GM19238 (cell line): ENCODE measurements around the gene CES2.
"Not testable (repeated sequence)": the region's sequence is repeated elsewhere in the genome, so short reads cannot be mapped to it uniquely, and the experiment has no call there.

Experiments
- DNase-seq: peaks from one replicate; pipeline ENCODE4 v3.0.0; 2011; ENCODE audit warnings: low spot score; ENCODE audit not compliant: insufficient read length

The CES2 gene

GRCh38 chr16:66952430-66953110 lies 17.3 kb downstream of the CES2 start:
- DNase-seq = no peak

- no peak for DNase-seq
These were observed 18.3 kb downstream of the CES2 start for GRCh38 chr16:66953462-66954096.

GRCh38 chr16:66954097-66954659 lies 18.9 kb downstream of the CES2 start:
- peak; percentile 57 for DNase-seq

- DNase-seq = not testable (repeated sequence)
These were observed 20.2 kb downstream of the CES2 start for GRCh38 chr16:66955363-66956153.

- not testable (repeated sequence) for DNase-seq
These were observed 20.8 kb downstream of the CES2 start for GRCh38 chr16:66956154-66956457.

GRCh38 chr16:66958857-66959703 lies 23.8 kb downstream of the CES2 start:
- no peak for DNase-seq

GRCh38 chr16:66959704-66960161 lies 24.4 kb downstream of the CES2 start:
- no peak for DNase-seq

- DNase-seq = no peak
These were observed 25.0 kb downstream of the CES2 start for GRCh38 chr16:66960270-66960669.

- peak; percentile 48 for DNase-seq
These were observed 25.9 kb downstream of the CES2 start, which contains the start of gene CES3 for GRCh38 chr16:66961065-66961744. CES3 (plus strand) TSS chr16:66961266; CDS start chr16:66961308, 42 bp downstream.

- no peak for DNase-seq
These were observed 26.6 kb downstream of the CES2 start for GRCh38 chr16:66961914-66962313.

GRCh38 chr16:66964049-66964448 lies 28.7 kb downstream of the CES2 start:
- no peak for DNase-seq

GRCh38 chr16:66968847-66969246 lies 33.5 kb downstream of the CES2 start:
- no peak for DNase-seq

GRCh38 chr16:66970775-66971720 lies 35.7 kb downstream of the CES2 start:
- no peak for DNase-seq

GRCh38 chr16:66972983-66973382 lies 37.7 kb downstream of the CES2 start:
- DNase-seq = no peak

GRCh38 chr16:66973716-66974115 lies 38.4 kb downstream of the CES2 start:
- DNase-seq = no peak

GRCh38 chr16:66974156-66974931 lies 39.0 kb downstream of the CES2 start:
- DNase-seq = not testable (repeated sequence)

GRCh38 chr16:66974932-66975246 lies 39.6 kb downstream of the CES2 start:
- DNase-seq = not testable (repeated sequence)

GRCh38 chr16:66975302-66975893 lies 40.1 kb downstream of the CES2 start:
- DNase-seq = no peak
